RWPE1 (cell line): Measurements from ENCODE around the gene HDAC4.

Experiments used
- CTCF ChIA-PET: fragments of 350-600 bp; sonication (Branson Sonifier 250); formaldehyde crosslinking; extraction: SDS; loops from one replicate; lab custom pipeline; 2021; lab: Yijun Ruan, JAX
- POLR2A ChIA-PET: fragments of 400-600 bp; formaldehyde crosslinking; extraction: SDS; loops from one replicate; lab custom pipeline; 2020; ENCODE audit warnings: antibody characterized with exemption; ENCODE audit not compliant: low non-redundant PET; lab: Yijun Ruan, JAX
- DNase-seq: peaks from one replicate; pipeline ENCODE4 v3.0.0; 2012; ENCODE audit warnings: low spot score
- H3K27ac ChIP-seq: fragments of 450-650 bp; 2 replicates; pipeline ENCODE4 v1.5.1; 2017
- CTCF ChIP-seq: fragments of 450-650 bp; conservative IDR thresholded peaks from 2 replicates; pipeline ENCODE4 v1.5.1; 2017; ENCODE audit warnings: low read depth, mild to moderate bottlenecking

HDAC4 gene

GRCh38 chr2:239064253-239064652 is 336.6 kb downstream of the HDAC4 start:
- no peak for TF ChIP-seq CTCF
- no peak overlapping the region for H3K27ac ChIP-seq
- ChIA-PET CTCF (no interaction called here), POLR2A (no interaction called here)
- DNase-seq = no peak

GRCh38 chr2:239062743-239063142 is 338.1 kb downstream of the HDAC4 start:
- POLR2A ChIA-PET = no interaction called here
- CTCF ChIA-PET = no interaction called here
- H3K27ac ChIP-seq = no peak overlapping the region
- no peak for TF ChIP-seq CTCF
- DNase-seq = no peak

GRCh38 chr2:239061824-239062570 is 338.8 kb downstream of the HDAC4 start:
- H3K27ac ChIP-seq = peak overlapping the region; percentile 6; the same call in 1 of the 2 replicates
- no peak for TF ChIP-seq CTCF
- ChIA-PET CTCF (no interaction called here), POLR2A (no interaction called here)
- no peak for DNase-seq

- H3K27ac ChIP-seq = no peak overlapping the region
- TF ChIP-seq CTCF = no peak
- POLR2A ChIA-PET = no interaction called here
- CTCF ChIA-PET = no interaction called here
- no peak for DNase-seq
Measured at GRCh38 chr2:239061121-239061666, 339.6 kb downstream of the HDAC4 start.

GRCh38 chr2:239060676-239061075 is 340.1 kb downstream of the HDAC4 start:
- H3K27ac ChIP-seq = no peak overlapping the region
- TF ChIP-seq CTCF = no peak
- CTCF ChIA-PET = no interaction called here
- no peak for DNase-seq
- POLR2A ChIA-PET = no interaction called here

- ChIA-PET CTCF (interaction anchor here (0.7 kb wide), 1 partner anchor 49 kb away, joined by 3 read pairs; no protein-coding TSS in a partner anchor), POLR2A (no interaction called here)
Measured at GRCh38 chr2:239059854-239060253, 341.0 kb downstream of the HDAC4 start.

More at GRCh38 chr2:239059854-239060253, 341.0 kb downstream of the HDAC4 start:
- DNase-seq = no peak
- H3K27ac ChIP-seq = no peak overlapping the region
- TF ChIP-seq CTCF = no peak
